GM23338 (cell line): ENCODE measurements around the gene MORN4. TPM values are rescaled to one million over a fixed set of nuclear protein-coding genes. Genes with fewer than 3 reads are reported as not detected.
A peak's percentile ranks its signal among the peaks of the same experiment; 100 is the strongest.

ENCODE experiments used
- ATAC-seq: fragments of 200-7000 bp; cut with Tn5 transposase; 3 replicates; pipeline ENCODE4 v1.9.1; 2020
- DNase-seq: peaks from one replicate; pipeline ENCODE4 v3.0.0-alpha.2; 2015; ENCODE audit warnings: low spot score
- H2AFZ ChIP-seq: fragments of 200-600 bp; sonication (generic); 2 replicates; pipeline ENCODE4 v1.8.0; 2016; ENCODE audit warnings: antibody characterized with exemption, mild to moderate bottlenecking, moderate library complexity
- H3F3A ChIP-seq: fragments of 200-600 bp; sonication (generic); replicated peaks from 2 replicates; pipeline ENCODE4 v1.8.0; 2017; ENCODE audit warnings: antibody characterized with exemption, mixed run types, low read depth
- H3K27ac ChIP-seq: fragments of 200-600 bp; sonication (generic); 2 replicates; pipeline ENCODE4 v1.6.1; 2016; ENCODE audit warnings: low read depth
- H3K27me3 ChIP-seq: fragments of 200-600 bp; sonication (generic); 2 replicates; pipeline ENCODE4 v1.8.0; 2016; ENCODE audit warnings: mild to moderate bottlenecking, mixed run types, moderate library complexity; ENCODE audit not compliant: insufficient read depth
- H3K36me3 ChIP-seq: fragments of 200-600 bp; sonication (generic); 2 replicates; pipeline ENCODE4 v1.8.0; 2016; ENCODE audit warnings: mild to moderate bottlenecking; ENCODE audit not compliant: insufficient read depth
- H3K4me1 ChIP-seq: fragments of 200-600 bp; sonication (generic); 2 replicates; pipeline ENCODE4 v1.8.0; 2016; ENCODE audit warnings: mild to moderate bottlenecking, moderate library complexity; ENCODE audit not compliant: insufficient read depth
- H3K4me2 ChIP-seq: fragments of 200-600 bp; sonication (generic); 2 replicates; pipeline ENCODE4 v1.7.1; 2017; ENCODE audit warnings: mixed run types
- H3K4me3 ChIP-seq: fragments of 200-600 bp; sonication (generic); 2 replicates; pipeline ENCODE4 v1.6.1; 2016; ENCODE audit warnings: mixed run types
- H3K79me2 ChIP-seq: fragments of 200-600 bp; sonication (generic); replicated peaks from 2 replicates; pipeline ENCODE4 v1.8.0; 2017; ENCODE audit warnings: mild to moderate bottlenecking; ENCODE audit not compliant: insufficient read depth
- H3K9me2 ChIP-seq: fragments of 200-600 bp; sonication (generic); 2 replicates; pipeline ENCODE4 v1.8.0; 2017; ENCODE audit not compliant: insufficient read depth
- H4K20me1 ChIP-seq: fragments of 200-600 bp; sonication (generic); replicated peaks from 2 replicates; pipeline ENCODE4 v1.8.0; 2017; ENCODE audit warnings: mild to moderate bottlenecking; ENCODE audit not compliant: insufficient read depth
- H3K27ac Mint-ChIP-seq: 2 replicates; pipeline ENCODE4 v1.8.0; 2020; ENCODE audit warnings: inconsistent platforms, mild to moderate bottlenecking, moderate library complexity, mixed read lengths
- H3K27me3 Mint-ChIP-seq: 3 replicates; pipeline ENCODE4 v1.8.0; 2022; ENCODE audit warnings: low read depth, mild to moderate bottlenecking, moderate library complexity, mixed read lengths, inconsistent platforms; ENCODE audit not compliant: insufficient read depth, poor library complexity
- H3K36me3 Mint-ChIP-seq: 3 replicates; pipeline ENCODE4 v1.8.0; 2021; ENCODE audit warnings: low read depth, mild to moderate bottlenecking, inconsistent platforms, moderate library complexity, mixed read lengths
- H3K4me1 Mint-ChIP-seq: 3 replicates; pipeline ENCODE4 v1.8.0; 2020; ENCODE audit warnings: mild to moderate bottlenecking, inconsistent platforms, mixed read lengths
- H3K4me3 Mint-ChIP-seq: 3 replicates; pipeline ENCODE4 v1.8.0; 2021; ENCODE audit warnings: moderate library complexity, mild to moderate bottlenecking, inconsistent platforms, mixed read lengths
- H3K9me3 Mint-ChIP-seq: 3 replicates; pipeline ENCODE4 v1.8.0; 2020; ENCODE audit warnings: moderate library complexity, mild to moderate bottlenecking, inconsistent platforms, mixed read lengths
- CREB1 ChIP-seq: fragments of 250-450 bp; sonication (Bioruptor Pico); IDR thresholded peaks from 2 replicates; pipeline ENCODE4 v1.5.0; 2020; ENCODE audit warnings: low read depth, mild to moderate bottlenecking, moderate library complexity
- CTCF ChIP-seq, 2 experiments: fragments of 200-600 bp in 1 of 2; sonication (generic) in 1 of 2; conservative IDR thresholded peaks; 2 replicates each; pipeline versions ENCODE4 v1.5.1 to v1.6.1; 2016 to 2017; ENCODE audit warnings: antibody characterized with exemption in 2 of 2, low read depth in 2 of 2, mild to moderate bottlenecking in 2 of 2, moderate library complexity in 1 of 2
- ETS1 ChIP-seq: IDR thresholded peaks from 2 replicates; pipeline ENCODE4 v1.6.1; 2016; ENCODE audit warnings: antibody characterized with exemption
- EZH2 ChIP-seq: fragments of 200-600 bp; sonication (generic); IDR thresholded peaks from one replicate; pipeline ENCODE4 v1.8.0; 2017; ENCODE audit warnings: antibody characterized with exemption, mild to moderate bottlenecking, low read depth; ENCODE audit not compliant: unreplicated experiment
- EZH2phosphoT487 ChIP-seq: fragments of 200-600 bp; sonication (generic); IDR thresholded peaks from one replicate; pipeline ENCODE4 v1.8.1; 2018; ENCODE audit warnings: antibody characterized with exemption; ENCODE audit not compliant: unreplicated experiment
- JUNB ChIP-seq: IDR thresholded peaks from one replicate; pipeline ENCODE4 v1.6.1; 2016; ENCODE audit warnings: antibody characterized with exemption; ENCODE audit not compliant: unreplicated experiment
- NANOG ChIP-seq: IDR thresholded peaks from 2 replicates; pipeline ENCODE4 v1.6.1; 2016; ENCODE audit warnings: antibody characterized with exemption, borderline replicate concordance
- POLR2AphosphoS5 ChIP-seq: IDR thresholded peaks from 2 replicates; pipeline ENCODE4 v1.6.1; 2016; ENCODE audit warnings: antibody characterized with exemption, low read depth
- REST ChIP-seq: IDR thresholded peaks from one replicate; pipeline ENCODE4 v1.6.1; 2018; ENCODE audit warnings: antibody characterized with exemption; ENCODE audit not compliant: unreplicated experiment
- STAT1 ChIP-seq: IDR thresholded peaks from one replicate; pipeline ENCODE4 v1.6.1; 2016; ENCODE audit warnings: antibody characterized with exemption; ENCODE audit not compliant: unreplicated experiment
- ZNF114 ChIP-seq: fragments of 250-450 bp; sonication (Bioruptor Pico); IDR thresholded peaks from 2 replicates; pipeline ENCODE4 v1.5.0; 2020; ENCODE audit warnings: mild to moderate bottlenecking, moderate library complexity
- ZNF331 ChIP-seq: fragments of 250-450 bp; sonication (Bioruptor Pico); IDR thresholded peaks from 2 replicates; pipeline ENCODE4 v1.5.0; 2020; ENCODE audit warnings: low read depth, mild to moderate bottlenecking, moderate library complexity
- polyA plus RNA-seq: library from polyadenylated mRNA; unstranded; fragments of >200 nt; fragmentation: Nextera tagmentation; extraction: Ambion mirVana; gene quantifications from 2 replicates; pipeline ENCODE4 v1.2.1, GENCODE V29; 2016
- total RNA-seq: library from RNA; depleted of rRNA; stranded (reverse); fragments of >200 nt; shearing (Covaris generic); gene quantifications from 2 replicates; pipeline ENCODE4 v1.2.3, GENCODE V29; 2014

The MORN4 gene
- total and polyA plus RNA-seq, 2 experiments from 2014 or later = 9.0 to 50.0 TPM

GRCh38 chr10:97676770-97677581 is 43.7 kb upstream of the MORN4 start (continued):
- peak; percentile 83 to 91 for TF ChIP-seq CTCF (conservative IDR thresholded peaks at IDR 0.05; ENCODE audit: low read depth in 2 of 2)
- no peak for TF ChIP-seq NANOG

- no peak overlapping the region for H3K4me3 ChIP-seq
- no peaks in the 10 kb centered on the region for H3K4me1 ChIP-seq
- Mint-ChIP-seq H3K27me3 (peaks cover 3% of the 10 kb centered on the region), H3K9me3 (no peaks in the 10 kb centered on the region), H3K27ac (no peak overlapping the region), H3K36me3 (peaks cover 52% of the 10 kb centered on the region), H3K4me3 (no peak overlapping the region), H3K4me1 (no peaks in the 10 kb centered on the region)
- no peaks in the 10 kb centered on the region for H3K27me3 ChIP-seq
- no peaks in the 10 kb centered on the region for H3K79me2 ChIP-seq
- H3K36me3 ChIP-seq = peaks cover 13% of the 10 kb centered on the region
- no peaks in the 10 kb centered on the region for H3K9me2 ChIP-seq
- ATAC-seq (no peak), DNase-seq (no peak)
- no peaks in the 10 kb centered on the region; the same call in 1 of the 2 replicates for H4K20me1 ChIP-seq
- no peak overlapping the region for H3K27ac ChIP-seq
- no peaks in the 10 kb centered on the region; the same call in 1 of the 2 replicates for H3F3A ChIP-seq
- H3K4me2 ChIP-seq = no peak overlapping the region
- no peak overlapping the region for H2AFZ ChIP-seq
- TF ChIP-seq ETS1 (no peak), CREB1 (no peak), STAT1 (no peak), ZNF114 (CRISPR knock-in tag) (no peak), REST (no peak), CTCF (conservative IDR thresholded peaks at IDR 0.05; ENCODE audit: low read depth in 2 of 2) (no peak), POLR2AphosphoS5 (no peak), NANOG (no peak), EZH2 (no peak), ZNF331 (no peak), JUNB (no peak), EZH2phosphoT487 (no peak)
Observed at GRCh38 chr10:97675222-97675621, 41.9 kb upstream of the MORN4 start.
